Stimulated activated CD8-positive, alpha-beta memory T cell treated with anti-CD3 and anti-CD28 coated beads, Interleukin-7, amount 100 ng/mL, for 1 hour (primary cell): ENCODE measurements around the gene KLK15.
"Not testable (repeated sequence)": the region's sequence is repeated elsewhere in the genome, so short reads cannot be mapped to it uniquely, and the experiment has no call there.

Source experiments
- DNase-seq, 2 donors: peaks; one replicate each; pipeline ENCODE4 v3.0.0-alpha.2; 2020; ENCODE audit warnings: low read depth in 2 of 2

The KLK15 gene

GRCh38 chr19:50796634-50797428 lies 36.5 kb downstream of the KLK15 start:
- DNase-seq, result no peak

GRCh38 chr19:50796128-50796633 lies 37.2 kb downstream of the KLK15 start:
- no peak for DNase-seq

GRCh38 chr19:50795664-50796073 lies 37.7 kb downstream of the KLK15 start:
- no peak for DNase-seq

GRCh38 chr19:50794876-50795663 lies 38.3 kb downstream of the KLK15 start:
- no peak for DNase-seq

GRCh38 chr19:50794074-50794875 lies 39.1 kb downstream of the KLK15 start:
- DNase-seq, result no peak

- no peak for DNase-seq
Observed at GRCh38 chr19:50793558-50794065, 39.8 kb downstream of the KLK15 start.

GRCh38 chr19:50792272-50793250 lies 40.8 kb downstream of the KLK15 start:
- no peak for DNase-seq

GRCh38 chr19:50791594-50792271 lies 41.6 kb downstream of the KLK15 start:
- no peak for DNase-seq

GRCh38 chr19:50790922-50791467 lies 42.4 kb downstream of the KLK15 start:
- DNase-seq, result no peak

- no peak for DNase-seq
Observed at GRCh38 chr19:50790396-50790795, 43.0 kb downstream of the KLK15 start, which contains the start of gene ACP4. Gene ACP4 (plus strand): TSS chr19:50790415. CDS start chr19:50790415, 0 bp downstream.

GRCh38 chr19:50785329-50785728 lies 48.0 kb downstream of the KLK15 start:
- DNase-seq, result no peak

- no peak for DNase-seq
Observed at GRCh38 chr19:50784710-50785109, 48.7 kb downstream of the KLK15 start.

GRCh38 chr19:50783848-50784152 lies 49.6 kb downstream of the KLK15 start:
- not testable (repeated sequence) for DNase-seq

GRCh38 chr19:50780753-50781435 lies 52.5 kb downstream of the KLK15 start:
- no peak for DNase-seq

- DNase-seq, result no peak
Observed at GRCh38 chr19:50779504-50780457, 53.6 kb downstream of the KLK15 start.

- DNase-seq, result no peak
Observed at GRCh38 chr19:50778906-50779430, 54.4 kb downstream of the KLK15 start.

GRCh38 chr19:50777830-50778303 lies 55.5 kb downstream of the KLK15 start:
- DNase-seq, result no peak

GRCh38 chr19:50777261-50777660 lies 56.1 kb downstream of the KLK15 start:
- no peak for DNase-seq
